HEK293 (cell line): ENCODE measurements around the gene NXPE1.

Experiments
- KLF1 ChIP-seq: fragments of 450-650 bp; formaldehyde crosslinking; IDR thresholded peaks from 2 replicates; pipeline ENCODE4 v1.5.1; 2016; ENCODE audit warnings: missing biosample characterization, missing genetic modification characterization
- ZNF121 ChIP-seq: fragments of 450-650 bp; formaldehyde crosslinking; IDR thresholded peaks from 2 replicates; pipeline ENCODE4 v1.5.1; 2016; ENCODE audit warnings: missing biosample characterization, missing genetic modification characterization
- ZNF24 ChIP-seq: fragments of 450-650 bp; formaldehyde crosslinking; IDR thresholded peaks from 2 replicates; pipeline ENCODE4 v1.5.1; 2016; ENCODE audit warnings: missing biosample characterization, missing genetic modification characterization
- ZNF274 ChIP-seq, 2 experiments: fragments of 200-500 bp in 1 of 2; fragments of 450-650 bp in 1 of 2; sonication (Bioruptor generic) in 1 of 2; formaldehyde crosslinking in 1 of 2; IDR thresholded peaks; 2 replicates each; pipeline versions ENCODE4 v1.5.1 to v1.6.1; 2014 to 2016; ENCODE audit warnings: borderline replicate concordance in 1 of 2, inconsistent platforms in 1 of 2, low read length in 1 of 2, missing biosample characterization in 1 of 2, missing genetic modification characterization in 1 of 2
- ZNF660 ChIP-seq: fragments of 450-650 bp; IDR thresholded peaks from 2 replicates; pipeline ENCODE4 v1.5.1; 2018; ENCODE audit warnings: missing biosample characterization, mild to moderate bottlenecking, missing genetic modification characterization
- TF ChIP-seq, protein P1 (sequence below): fragments of 450-650 bp; formaldehyde crosslinking; IDR thresholded peaks from 2 replicates; pipeline ENCODE4 v1.5.1; 2016; ENCODE audit warnings: missing biosample characterization, missing genetic modification characterization

DNA sequence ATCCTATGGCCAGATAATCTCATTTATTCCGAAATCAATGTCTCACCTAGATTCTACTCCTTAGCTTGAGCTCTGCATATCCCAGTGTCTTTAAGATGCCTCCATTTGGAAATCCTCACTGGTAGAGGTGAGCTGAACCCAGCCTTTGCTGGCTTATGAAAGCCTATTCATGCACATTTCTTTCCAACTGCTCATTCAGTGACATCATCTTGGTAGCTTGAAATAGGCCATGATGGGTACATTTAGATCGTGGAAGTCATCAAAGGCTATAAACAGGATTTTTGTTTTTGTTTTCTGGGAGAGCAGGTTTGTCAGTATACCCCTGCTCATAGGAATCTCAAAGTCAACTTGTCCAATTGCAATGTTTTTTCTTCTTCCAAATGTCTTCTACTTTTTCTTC is 6.0 kb downstream of the NXPE1 start:
- TF ChIP-seq KLF1 (no peak), ZNF24 (no peak), ZNF121 (no peak), ZNF274 (IDR thresholded peaks at IDR 0.05; ENCODE audit: low read length) (no peak), ZNF274 (tag by site-specific recombination; IDR thresholded peaks at IDR 0.05; ENCODE audit: borderline replicate concordance) (no peak), ZNF660 (tag by site-specific recombination) (no peak)
- TF ChIP-seq, protein P1, sequence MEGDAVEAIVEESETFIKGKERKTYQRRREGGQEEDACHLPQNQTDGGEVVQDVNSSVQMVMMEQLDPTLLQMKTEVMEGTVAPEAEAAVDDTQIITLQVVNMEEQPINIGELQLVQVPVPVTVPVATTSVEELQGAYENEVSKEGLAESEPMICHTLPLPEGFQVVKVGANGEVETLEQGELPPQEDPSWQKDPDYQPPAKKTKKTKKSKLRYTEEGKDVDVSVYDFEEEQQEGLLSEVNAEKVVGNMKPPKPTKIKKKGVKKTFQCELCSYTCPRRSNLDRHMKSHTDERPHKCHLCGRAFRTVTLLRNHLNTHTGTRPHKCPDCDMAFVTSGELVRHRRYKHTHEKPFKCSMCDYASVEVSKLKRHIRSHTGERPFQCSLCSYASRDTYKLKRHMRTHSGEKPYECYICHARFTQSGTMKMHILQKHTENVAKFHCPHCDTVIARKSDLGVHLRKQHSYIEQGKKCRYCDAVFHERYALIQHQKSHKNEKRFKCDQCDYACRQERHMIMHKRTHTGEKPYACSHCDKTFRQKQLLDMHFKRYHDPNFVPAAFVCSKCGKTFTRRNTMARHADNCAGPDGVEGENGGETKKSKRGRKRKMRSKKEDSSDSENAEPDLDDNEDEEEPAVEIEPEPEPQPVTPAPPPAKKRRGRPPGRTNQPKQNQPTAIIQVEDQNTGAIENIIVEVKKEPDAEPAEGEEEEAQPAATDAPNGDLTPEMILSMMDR (tag by site-specific recombination) = no peak
